Measurements from ENCODE around the gene ICAM3. TPM values are rescaled to one million over a fixed set of nuclear protein-coding genes. Genes with fewer than 3 reads are reported as not detected.
"Not testable (repeated sequence)": the region's sequence is repeated elsewhere in the genome, so short reads cannot be mapped to it uniquely, and the experiment has no call there.

ICAM3 gene
- total RNA-seq, 1 experiment from 2014 or later, result 8.8 TPM

DNA sequence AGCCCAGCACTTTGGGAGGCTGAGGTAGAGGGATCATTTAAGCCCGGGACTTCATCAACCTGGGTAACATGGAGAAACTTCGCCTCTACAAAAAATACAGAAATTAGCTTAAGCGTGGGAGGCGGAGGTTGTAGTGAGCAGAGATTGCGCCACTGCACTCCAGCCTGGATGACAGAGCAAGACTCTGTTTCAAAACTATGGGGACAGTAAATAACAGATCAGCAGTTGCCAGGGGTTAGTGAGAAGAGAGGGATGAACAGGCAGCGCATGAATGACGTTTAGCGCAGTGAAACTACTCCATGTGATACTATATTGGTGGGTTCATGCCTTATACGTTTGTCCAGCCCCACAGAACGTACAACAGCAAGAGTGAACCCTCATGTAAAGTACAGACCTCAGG, 7.1 kb upstream of the ICAM3 start:
- DNase-seq (ENCODE audit: low read depth), result no peak

DNA sequence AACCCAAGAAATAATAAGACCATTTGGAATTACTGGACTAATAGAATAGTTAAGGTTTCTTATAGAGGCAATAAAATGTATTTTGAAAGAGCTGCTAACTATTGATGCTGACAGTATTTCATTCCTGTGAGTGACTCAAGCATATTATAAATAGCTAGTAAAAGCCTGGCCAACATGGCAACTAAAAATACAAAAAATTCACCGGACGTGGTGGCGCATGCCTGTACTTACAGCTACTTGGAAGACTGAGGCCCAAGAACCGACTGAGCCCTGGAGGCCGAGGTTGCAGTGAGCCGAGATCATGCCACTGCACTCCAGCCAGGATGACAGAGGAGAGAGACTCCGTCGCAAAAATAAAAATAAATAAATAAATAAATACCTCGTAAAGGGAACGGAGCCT, 5.4 kb upstream of the ICAM3 start:
- no peak for DNase-seq (ENCODE audit: low read depth)

DNA sequence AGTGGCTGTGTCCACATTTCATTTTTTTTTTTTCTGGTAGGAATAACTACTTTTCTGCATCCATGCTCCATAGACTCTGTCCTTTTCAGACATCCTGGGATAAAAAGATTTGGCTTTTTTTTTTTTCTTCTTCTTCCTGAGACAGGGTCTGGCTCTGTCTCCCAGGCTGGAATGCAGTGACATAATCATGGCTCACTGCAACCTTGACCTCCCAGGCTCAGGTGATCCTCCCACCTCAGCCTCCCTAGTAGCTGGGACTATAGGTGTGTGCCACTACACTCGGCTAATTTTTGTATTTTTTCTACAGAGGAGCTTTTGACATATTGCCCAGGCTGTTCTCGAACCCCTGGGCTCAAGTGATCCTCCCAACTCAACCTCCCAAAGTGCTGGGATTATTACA, 4.1 kb upstream of the ICAM3 start:
- DNase-seq (ENCODE audit: low read depth), result no peak

DNA sequence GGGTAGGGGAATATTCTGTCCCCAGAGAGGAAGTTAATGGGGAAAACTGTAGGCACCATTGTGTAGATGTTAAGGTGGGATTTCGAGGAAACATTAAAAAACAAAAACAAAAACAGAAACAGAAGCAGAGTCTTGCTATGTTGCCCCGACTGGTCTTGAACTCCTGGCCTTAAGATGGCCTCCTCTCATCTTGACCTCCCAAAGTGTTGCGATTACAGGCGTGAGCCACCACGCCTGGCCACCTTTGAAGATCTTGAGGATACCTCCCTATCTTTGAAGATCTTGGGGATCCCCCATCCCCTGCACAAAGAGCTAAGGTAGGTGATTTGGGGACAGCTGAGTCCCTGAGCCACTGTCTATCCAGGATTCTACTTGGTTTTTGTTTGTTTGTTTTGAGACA, 553 bp upstream of the ICAM3 start:
- no peak for DNase-seq (ENCODE audit: low read depth)

DNA sequence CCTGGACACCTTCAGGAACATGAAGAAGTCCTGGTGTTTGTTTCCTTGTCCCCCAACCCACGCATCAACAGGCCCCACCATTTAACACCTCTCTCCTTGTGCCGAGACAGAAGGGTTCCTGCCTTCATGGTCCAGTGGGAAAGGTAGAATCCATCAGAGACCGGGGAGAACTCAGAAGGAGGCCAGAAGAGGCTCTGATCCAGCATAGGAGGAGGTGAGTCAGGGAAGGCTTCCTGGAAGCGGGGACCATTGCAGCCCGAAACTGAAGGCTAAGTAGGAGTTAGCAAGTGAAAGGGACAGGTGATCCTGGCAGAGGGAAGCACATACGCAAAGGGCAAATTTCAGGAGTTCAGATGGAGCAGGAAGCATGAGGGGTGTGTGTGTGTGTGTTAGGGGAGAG, 484 bp downstream of the ICAM3 start:
- no peak for DNase-seq (ENCODE audit: low read depth)

DNA sequence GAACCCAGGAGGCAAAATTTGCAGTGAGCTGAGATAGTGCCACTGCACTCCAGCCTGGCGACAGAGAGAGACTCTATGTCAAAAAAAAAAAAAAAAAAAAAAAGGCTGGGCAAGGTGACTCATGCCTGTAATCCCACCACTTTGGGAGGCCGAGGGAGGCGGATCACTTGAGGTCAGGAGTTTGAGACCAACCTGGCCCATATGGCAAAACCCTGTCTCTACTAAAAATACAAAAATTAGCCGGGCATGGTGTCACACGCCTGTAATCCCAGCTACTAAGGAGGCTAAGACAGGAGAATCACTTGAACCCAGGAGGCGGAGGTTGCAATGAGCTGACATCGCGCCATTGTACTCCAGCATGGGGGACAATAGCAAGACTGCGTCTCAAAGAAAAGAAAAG, 2.7 kb downstream of the ICAM3 start:
- DNase-seq (ENCODE audit: low read depth), result not testable (repeated sequence)

DNA sequence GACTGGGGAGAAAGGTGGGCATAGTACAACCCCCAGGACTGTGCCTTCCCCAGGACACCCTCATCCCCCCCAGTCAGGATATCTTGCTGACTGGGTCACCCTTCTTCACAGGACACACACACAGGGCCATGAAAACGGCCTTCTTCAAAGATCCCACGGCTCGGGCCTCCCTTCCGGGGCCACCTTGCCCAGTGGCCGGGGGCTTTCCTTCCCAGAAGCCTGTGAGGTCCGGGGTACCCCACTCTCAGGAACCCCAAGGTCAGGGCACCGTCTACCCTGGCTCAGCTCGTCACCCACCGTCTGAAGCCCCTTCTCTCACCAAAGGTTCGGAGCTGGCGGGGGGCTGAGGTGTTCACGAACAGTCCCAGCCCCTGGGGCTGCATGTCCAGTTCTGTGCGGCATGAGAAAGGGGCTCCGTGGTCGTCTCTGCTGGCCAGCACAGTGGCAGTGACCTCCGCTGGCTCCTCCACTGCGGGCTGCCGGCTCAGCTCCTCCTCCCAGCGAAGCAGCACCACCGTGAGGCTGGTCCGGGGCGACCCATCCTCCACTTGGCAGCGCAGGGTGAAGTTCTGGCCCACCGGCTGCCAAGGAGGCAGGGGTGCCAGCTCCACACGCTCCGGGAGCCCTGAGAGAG, 4.0 kb downstream of the ICAM3 start:
- no peak for DNase-seq (ENCODE audit: low read depth)

DNA sequence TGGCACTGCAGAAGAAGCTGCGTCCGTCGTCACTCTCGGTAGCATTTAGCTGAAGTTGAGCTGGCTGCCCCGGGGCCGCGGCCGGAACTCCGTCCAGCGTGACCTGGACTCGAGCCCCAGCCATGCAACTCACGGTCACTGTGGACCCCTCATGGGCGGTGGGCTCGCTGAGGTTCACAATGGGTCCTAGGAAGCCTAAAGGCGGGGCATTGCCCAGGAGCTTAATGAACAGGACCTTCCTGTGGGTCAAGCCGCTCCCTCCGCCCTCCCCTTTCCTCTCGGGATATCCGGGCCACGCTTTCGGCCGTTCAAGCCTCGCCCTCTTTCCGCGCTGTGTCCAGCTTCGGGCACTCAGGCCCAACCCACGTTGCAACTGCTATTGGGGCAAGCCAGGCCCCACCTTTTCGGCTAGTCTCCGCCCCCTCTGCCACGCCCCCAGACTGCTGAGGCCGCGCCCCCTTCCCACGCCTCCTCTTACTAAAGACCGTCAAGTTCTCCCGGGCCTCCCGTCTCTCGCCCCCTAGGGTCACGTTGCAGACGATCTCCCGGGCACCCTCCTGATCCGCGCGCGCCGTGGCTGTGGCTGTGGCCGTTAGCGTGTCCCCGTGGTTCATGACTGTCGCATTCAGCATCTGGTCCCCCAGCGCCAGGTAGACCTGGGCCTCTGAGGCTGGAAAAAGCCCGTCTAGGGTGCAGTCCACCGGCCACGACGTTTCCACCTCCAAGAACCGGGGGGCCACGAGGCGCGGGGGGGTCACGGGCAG, 4.7 kb downstream of the ICAM3 start:
- DNase-seq (ENCODE audit: low read depth), result peak; percentile 88

DNA sequence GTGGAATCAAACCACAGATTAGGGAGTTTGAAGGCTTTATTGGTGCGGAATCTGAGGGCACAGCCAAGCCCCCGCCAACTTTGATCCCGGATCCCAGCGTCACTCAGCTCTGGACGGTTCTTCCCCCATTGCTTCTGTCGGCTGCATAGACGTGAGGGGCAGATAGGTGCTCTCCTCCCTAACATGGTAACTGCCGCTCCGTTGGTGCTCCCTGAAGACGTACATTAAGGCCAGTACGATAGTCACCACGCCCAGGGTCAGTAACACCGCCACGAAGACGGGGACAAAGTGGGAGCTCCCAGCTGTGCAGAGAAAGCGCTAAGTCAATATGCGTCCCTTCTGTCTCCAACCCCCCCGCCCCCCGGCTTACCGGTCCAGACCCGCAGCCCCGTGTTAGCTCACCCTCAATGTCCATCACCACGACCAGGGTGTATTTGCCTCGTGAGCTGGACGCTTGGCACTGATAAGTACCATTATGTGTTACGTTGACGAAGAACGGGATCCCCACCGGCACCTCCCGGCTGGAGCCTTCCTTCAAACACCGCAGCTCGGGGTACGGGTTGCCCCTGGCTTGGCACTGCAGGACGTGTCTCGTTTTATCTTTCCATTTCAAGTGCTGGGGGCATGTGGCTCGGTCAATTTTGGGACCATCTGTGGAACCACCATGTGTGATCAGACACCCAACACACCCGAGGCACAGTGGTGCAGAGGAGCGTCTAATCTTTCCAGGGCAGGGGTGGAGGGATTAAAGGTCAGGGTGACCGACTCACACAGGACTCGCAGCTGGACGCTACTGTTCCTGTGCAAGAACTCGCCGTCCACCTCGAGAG, 5.5 kb downstream of the ICAM3 start:
- no peak for DNase-seq (ENCODE audit: low read depth)

DNA sequence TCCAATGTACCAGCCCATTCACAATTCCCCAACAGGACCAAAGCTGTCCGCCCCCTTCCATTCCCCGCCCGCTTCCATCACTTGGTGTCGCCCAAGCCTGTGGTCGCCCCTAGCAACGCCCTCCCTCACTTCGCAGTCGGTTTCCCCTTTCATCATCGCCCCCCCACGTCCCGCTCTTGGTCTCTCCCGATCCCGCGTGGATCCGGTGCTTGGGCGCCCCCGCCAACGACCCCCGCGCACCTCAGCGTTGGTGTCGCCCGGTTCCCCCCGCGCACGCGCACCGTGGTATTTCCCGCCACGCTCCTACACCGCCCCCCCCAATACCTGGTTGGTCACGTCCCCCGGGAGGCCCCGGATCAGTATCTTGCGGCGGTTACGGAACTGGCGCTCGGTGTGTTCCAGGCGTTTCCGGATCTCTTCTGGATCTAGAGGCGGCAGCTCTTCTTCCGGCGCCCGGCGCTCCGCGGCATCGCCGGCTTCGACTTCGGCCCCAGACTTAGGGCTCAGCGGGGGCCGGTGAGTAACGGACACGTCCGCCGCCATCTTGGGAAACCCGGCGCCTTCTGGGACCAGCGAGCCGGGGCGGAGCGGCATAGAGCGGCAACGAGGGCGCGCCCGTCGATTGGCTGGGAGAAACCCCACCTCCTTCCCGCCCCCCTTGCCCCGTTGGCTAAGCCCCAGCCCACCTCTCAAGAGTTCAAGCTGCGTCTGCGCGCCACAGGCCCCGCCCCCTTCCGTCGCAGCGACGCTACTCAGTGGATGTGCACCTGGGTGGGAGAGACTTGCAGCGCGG, 6.3 kb downstream of the ICAM3 start, which contains the start of gene RAVER1:
Gene RAVER1 (minus strand): TSS at position 565 of the 793 bp plus-strand sequence. CDS start 22 bp downstream, at position 543.
- DNase-seq (ENCODE audit: low read depth), result peak; percentile 90

DNA sequence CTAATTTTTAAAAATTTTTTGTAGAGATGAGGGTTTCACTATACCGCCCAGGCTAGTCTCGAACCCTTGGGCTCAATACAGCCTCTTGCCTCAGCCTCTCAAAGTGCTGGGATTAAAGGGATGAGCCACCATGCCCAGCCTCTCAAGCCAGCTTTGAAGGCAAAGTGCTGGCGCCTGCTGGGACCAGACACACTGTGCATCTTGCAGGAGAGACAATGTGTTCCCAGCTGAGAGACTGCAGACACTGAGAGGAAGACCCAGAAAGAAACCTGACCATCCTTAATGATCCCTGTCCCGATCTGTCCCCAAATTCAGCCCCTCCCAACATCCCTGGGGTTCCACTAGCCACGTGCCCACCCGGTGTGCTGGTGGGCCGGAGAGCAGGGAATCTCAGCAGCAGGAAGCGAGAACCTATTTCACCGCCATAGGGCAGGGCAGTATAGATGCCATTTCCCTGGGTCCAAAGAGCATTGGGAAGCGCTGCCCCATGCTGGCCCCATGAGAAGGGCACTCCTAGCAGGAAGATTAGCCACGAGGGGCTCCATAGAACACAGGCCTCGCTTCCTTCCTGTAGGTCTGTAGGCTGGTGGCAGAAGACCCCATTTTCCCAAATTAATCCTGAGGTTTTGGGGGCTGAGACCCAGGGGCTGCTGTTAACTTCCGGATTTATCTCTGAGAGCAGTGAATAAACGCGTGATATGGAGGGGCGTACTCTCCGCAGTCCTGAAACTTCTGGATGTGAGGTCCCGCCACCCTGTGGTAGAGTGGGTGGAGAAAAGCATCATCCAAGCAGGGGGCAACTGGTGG, 7.1 kb downstream of the ICAM3 start:
- no peak for DNase-seq (ENCODE audit: low read depth)

DNA sequence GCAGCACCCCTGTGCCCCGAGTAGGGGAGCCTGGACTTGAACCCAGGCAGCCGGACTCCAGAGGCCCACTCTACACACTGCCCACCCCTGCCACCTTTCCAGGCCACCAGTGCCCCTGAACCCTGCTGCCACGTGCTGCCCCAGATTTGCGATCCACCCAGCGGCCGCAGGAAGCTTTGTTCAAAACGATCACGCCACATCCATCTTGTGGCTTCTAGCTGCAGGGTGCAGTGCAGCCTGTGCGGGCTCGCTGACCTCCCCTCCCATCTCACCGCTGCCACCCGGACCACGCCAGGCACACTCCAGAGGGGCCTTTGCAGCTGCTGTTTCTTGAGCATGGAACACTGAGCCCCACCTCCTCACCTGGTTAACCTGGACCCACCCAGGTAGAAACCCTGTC, 9.9 kb downstream of the ICAM3 start:
- DNase-seq (ENCODE audit: low read depth), result no peak

DNA sequence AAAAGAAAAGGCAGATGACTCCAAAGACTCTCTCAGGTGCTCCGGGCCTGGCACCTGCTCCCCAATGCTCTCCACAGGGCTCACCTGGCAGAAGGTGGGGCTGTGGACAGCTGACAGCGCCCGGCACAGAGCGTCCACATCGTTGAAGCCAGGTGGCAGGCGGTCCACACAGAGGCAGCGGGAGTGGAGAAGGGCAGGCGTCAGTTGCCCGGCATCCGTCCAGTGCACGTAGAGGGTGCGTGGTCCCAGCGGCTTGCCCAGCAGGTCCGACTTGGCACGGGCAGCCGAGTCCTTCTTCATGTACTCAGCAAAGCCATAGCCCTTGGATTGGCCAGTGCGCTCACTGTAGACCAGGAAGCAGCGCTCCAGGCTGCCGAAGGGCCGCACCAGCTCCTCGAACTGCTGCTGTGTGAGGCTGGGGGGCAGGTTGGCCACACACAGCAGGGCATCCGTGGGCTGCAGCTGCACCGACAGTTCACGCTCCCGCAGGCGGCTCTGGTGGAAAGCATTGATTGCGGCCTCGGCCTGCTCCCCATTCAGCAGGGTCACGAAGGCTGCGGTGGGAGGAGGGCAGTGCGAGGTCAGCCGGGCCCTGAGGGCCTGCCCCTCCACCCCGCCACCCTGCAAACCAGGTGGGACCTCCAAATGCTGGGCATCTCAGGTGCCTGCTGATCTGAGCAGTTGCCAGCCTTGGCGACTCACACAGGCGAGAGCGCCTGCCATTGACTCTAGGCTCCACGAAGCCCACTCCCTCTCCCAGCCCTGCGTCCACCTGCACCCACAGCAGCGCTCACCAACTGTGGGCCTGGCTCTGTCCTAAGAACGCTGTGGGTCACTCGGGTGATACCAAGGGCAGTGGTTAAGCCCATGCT, 10.6 kb downstream of the ICAM3 start:
- DNase-seq (ENCODE audit: low read depth), result no peak

DNA sequence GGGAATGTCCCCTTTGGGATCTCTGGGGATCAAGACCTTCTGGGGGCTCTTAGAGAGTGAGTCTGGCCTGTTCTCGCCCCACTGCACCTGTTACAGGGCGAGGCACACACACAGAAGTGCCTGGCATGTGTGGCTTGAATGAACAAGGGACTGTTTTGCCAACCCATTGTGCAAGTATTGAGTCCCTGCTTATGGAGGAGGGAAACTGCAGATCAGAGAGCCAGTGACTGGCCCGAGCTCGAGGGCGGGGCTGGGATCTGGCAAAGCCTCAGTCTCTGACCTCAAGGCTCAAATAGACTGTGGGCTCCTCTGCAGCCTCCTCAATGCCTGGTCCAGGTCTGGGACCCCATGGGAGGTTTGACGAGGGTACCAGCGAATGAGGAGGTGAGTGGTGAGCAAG, 11.6 kb downstream of the ICAM3 start:
- DNase-seq (ENCODE audit: low read depth), result no peak

DNA sequence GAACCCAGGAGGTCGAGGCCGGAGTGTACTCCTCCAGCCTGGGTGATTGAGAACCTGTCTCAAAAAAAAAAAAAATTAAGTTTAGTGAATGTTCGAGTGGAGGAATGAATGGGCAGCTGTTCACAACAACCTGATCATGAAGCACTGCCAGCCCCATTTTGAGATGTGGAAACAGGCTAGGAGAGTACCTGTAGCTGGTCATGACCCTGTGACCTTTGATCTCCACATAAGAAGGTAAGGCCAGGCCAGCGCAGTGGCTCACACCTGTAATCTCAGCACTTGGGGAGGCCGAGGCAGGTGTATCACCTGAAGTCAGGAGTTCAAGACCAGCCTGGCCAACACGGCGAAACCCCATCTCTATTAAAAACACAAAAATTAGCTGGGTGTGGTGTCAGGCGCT, 13.7 kb downstream of the ICAM3 start:
- DNase-seq (ENCODE audit: low read depth), result no peak

DNA sequence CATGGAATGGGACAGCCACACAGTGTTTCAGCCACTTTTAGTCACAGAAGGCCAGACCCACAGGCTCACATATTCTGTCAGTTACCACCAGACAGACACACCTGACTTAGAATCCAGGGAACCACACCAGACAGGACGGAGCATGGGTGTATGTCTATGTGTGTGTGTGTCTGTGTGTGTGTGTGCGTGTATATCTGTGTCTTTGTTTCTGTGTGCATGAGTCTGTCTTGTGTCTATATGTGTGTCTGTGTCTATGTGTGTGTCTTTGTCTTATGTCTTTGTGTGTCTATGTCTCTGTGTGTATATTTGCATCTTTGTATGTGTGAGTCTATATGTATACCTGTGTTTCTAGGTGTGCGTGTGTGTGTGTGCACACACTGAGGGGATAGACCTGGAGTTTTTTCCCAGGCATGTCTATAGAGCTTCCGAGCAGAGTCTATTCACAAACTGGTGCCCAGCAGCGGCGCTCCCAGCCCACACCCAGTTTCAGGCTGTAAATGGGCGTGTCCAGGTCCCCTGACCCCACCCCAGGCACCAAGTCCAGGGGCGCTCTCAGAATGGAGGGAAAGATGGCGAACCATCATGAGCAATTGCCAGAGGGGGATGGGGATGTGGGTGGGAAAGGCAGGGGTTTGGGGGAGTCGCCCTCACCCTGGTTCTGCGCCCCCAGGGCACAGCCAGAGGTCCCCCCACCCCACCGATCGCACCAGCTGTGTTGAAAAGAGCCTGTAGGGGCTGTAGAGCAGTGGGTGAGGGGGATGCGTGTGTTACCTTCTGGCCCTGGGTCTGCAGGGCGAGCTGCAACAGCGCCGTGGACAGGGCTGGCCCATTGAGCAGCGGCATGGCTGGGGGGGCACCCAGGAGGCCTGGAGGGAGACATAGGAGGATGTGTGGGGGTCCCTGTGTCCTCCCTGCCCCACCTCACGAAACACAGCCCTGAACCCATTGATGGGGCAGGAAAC, 17.3 kb downstream of the ICAM3 start:
- DNase-seq (ENCODE audit: low read depth), result no peak

DNA sequence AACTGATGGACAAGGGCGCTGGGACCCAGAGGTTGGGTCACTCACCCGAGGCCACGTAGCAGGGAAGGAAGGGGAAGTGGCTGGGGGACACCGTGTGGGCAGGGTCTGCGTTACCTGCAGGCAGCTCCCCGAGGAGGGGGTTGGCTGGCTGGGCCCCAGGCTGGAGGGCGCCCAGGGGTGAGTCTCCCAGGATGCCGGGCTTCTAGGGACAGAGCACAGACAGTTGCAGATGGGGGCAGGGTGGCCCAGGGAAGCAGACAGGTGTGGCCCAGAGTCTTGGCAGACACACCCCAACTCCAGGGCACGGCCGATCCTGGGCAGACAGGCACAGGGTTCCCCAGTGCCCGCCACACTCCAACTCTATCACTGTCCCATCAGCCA, 18.0 kb downstream of the ICAM3 start:
- no peak for DNase-seq (ENCODE audit: low read depth)
